Thyroid gland (tissue), 4 donors: ENCODE measurements around the gene TUBB2B.

Experiments
- CTCF ChIP-seq, 6 experiments: fragments of 200-600 bp in 3 of 6; fragments of 450-650 bp in 3 of 6; sonication (generic) in 3 of 6; IDR thresholded peaks; one replicate each; pipeline ENCODE4 v1.5.1; 2016 to 2019; ENCODE audit warnings: antibody characterized with exemption in 6 of 6, mild to moderate bottlenecking in 2 of 6, inconsistent platforms in 1 of 6, moderate library complexity in 1 of 6
- POLR2A ChIP-seq, 2 donors: fragments of 450-650 bp; IDR thresholded peaks; one replicate each; pipeline ENCODE4 v1.6.1; 2017; ENCODE audit warnings: antibody characterized with exemption in 2 of 2, mild to moderate bottlenecking in 2 of 2, moderate library complexity in 1 of 2

GRCh38 chr6:3267162-3267561, 39.7 kb upstream of the TUBB2B start:
- TF ChIP-seq CTCF (IDR thresholded peaks at IDR 0.05) (no peak), POLR2A (IDR thresholded peaks at IDR 0.05) (no peak)
